ENCODE results near the gene ARL5B.

ARL5B gene

DNA sequence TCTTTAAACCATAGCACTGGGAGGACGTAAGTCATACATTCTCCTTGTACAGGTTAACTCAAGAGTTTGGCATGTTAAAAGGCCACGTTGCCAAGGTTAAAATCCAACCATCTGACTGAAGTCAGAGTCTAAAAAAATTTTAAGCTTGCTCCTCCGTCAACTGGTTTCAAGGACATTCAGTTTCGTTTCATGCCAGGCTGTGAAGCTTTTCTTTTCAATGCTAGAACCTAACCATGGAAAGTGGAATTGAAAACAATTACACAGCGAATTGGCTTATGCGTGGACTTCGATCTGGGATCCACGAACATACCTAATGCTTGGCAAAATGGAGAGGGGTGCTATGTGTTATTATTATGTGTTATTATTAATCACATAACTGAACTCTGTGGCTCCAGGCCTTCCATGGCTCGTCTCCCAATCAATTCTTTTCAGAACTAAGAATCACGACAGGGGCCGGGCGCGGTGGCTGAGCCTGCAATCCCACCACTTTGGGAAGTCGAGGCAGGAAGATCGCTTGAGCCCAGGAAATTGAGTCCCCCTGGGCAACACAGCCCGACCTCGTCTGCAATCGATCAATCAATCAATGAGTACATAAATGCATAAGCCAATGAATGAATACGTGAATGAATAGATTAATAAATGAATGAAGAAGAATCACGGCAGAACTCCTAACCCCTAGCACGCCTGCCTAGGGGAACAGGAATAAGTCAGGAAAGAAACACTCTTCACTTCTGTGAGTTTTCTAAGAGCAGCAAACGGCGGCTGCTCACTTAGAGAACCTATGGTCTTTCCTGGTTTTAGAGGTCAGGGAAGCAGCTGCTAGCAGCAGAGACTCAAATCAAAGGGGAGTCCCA lies 733 bp upstream of the ARL5B start:
- no peak for DNase-seq (ENCODE audit: low read depth)

DNA sequence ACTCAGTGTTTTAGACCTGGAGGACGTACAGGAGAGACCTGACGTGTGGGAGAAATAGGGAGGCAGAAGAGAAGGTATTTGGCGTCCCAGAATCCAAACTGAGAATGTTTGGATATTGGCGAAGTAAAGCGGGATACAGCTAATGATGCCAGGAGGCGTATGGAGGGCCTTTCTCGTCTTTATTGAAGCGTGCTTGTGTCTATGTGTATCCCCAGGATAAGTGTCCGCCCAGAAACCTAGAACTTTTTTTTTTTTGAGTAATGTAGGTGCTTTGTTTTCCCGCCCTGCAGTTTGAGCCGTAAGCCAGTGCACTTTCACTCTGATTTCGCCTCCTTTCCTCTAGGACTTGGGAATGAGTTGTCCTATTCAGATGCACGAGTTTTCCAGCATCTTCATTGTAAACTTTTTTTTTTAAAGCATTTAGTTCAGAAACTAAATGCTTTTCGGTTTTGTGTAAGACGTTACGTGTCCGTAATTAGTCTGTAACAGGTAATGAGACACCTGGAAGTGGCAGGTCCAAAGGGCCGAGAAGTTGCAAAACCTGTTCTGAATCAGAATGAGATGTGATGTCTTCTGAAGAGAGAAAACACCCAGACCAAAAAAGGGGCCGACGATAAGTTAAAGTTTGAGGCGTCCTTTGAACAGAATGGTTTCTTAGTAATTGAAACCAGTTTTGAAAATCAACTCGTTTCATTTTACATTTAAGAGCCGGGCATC lies 746 bp downstream of the ARL5B start:
- DNase-seq (ENCODE audit: low read depth): no peak

DNA sequence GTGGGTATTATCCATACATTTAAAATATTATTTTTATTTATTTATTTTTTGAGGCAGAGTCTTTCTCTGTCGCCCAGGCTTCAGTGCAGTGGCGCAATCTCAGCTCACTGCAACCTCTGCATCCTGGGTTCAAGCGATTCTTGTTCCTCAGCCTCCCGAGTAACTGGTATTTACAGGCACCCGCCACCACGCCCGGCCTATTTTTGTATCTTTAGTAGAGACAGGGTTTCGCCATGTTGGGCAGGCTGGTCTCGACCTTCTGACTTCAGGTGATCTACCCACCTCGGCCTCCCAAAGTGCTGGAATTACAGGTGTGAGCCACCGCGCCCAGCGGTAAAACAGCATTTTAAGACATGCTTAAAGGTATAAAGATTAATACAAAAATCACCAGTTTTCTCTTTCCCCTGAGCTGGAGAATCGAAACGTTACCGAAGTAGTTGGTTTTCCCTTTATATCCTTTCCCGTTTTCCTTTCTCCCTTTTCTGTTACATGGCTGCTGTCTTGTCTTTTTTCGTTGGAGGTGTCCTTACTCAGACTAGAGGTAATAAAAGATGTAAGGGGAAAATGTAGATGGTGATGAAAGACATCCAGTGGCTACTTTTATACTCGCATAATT lies 1.7 kb downstream of the ARL5B start:
- no peak for DNase-seq (ENCODE audit: low read depth)

DNA sequence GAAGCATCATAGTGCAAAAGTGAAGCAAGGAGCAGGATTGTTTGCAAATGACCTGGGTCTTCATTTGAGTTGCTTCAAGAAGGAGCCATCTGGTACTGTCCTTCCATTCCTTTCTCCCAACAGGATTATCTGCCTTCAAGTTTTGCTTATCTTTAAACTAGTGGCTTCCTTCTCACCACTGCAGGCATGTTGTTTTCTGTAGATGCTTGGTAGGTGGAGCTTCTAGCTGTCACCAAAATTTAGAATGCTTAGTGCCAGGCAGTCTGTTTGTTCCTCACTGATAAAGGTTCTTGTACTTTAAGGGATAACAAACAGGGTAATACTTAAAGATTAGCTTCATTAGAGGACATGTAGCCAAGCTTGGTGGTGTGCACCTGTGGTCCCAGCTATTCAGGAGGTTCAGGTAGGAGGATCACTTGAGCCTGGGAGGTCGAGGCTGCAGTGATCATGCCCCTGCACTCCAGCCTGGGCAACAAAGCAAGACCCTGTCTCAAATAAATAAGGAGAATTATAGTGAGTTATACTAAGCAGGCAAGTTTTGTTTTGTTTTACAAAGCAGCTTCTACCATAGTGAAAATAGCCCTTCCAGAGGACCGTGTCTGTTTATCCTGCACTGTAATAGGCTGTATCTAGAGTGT lies 5.7 kb downstream of the ARL5B start:
- DNase-seq (ENCODE audit: low read depth): no peak

DNA sequence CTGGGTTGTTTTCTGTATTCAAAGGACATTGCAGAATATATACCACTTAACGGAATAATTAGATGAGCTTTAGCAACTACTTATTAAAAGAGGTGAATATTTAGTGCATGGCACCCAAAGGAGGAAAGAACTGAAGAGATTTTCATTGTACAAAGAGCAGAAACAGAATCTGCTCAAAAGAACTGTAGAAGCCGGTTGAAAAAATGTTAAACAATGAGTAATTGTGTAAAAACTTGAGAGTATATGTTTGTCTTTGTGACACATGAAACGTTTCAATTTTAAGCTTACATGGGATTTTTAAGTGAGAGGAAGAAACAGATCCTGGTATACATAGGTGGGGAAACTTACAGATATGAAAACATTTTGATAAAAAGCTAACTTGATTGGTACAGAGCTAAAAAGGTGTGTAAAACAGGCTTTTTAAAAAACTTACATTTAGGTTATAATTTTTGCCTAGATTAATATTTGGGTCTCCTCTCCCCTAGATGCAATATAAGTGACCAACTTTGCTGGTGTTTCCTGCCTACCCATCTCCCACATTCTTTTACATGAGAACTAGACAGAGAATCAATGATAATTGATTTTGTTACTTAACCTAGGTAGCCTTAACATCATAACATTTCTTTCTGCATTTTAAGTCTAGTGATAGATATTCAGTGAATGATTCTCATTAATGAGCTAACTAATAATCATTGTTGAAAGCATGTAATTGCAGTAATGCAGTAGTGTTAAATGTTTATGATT lies 6.8 kb downstream of the ARL5B start:
- no peak for DNase-seq (ENCODE audit: low read depth)

DNA sequence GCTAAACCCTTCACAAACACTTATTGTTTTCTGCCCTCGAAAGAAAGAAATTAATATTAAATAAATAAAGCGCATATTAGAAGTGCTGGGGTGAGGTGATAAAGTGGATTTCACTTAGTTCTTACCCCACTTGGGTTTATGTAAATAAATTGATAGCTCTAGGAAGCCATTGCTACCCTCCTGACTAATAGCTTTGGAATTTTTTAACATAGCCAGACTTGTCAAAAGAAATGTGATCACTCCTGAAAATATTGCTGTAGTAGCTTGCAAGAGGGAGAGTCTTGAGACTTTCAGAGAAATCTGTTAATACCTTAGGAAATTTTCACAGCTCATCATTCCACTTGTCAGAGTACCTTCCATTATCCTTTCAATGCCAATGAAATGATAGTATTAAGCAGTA lies 7.6 kb downstream of the ARL5B start:
- no peak for DNase-seq (ENCODE audit: low read depth)

DNA sequence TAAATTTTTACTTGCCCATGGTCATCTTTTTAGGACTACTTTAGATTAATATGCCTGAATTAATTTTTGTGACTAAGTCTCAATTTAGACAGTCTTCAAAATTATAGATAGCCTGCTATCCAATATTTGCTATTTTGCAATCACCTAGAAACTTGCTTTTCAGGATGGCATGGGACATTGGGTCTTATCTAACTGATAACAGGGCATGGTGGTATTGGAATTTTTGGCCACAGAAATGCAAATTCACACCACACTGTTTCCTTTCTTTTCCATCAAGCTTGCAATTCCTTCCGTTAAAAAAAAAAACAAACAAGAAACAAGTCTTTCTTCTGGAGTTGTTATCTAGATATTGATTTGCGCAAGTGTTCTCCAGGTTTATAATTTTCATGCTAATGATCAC lies 8.8 kb downstream of the ARL5B start:
- no peak for DNase-seq (ENCODE audit: low read depth)

DNA sequence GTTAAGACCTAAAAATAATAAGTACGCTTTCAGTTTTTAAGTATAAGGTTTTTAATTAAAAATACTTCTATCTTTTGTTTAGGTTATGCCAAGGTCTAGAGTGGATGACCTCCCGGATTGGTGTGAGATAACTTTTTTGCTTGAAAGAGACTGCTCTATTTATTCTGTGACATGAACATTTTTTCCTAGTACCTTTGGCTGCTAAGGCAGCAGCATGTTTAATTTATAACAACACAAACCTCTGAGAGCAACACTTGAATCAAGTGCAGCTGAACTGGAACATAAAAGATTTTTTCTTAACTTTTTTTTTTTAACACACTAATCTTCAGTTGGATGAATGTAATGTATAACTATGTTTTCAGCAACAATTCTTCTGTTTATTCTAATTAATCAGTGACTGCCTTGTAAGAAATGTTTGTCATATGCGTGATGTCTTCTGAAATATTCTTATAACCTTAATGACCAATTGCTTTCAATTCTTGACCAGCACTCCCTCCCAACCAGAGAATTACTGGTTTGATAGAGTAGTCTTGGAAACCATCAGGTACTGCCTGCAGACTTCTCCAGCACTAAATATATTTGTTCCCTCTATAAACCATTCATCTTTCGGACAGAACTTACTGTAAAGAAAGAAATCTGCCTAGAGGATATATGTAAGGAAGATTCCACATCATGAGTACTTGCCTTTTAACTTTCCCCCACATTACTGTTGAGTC lies 16.0 kb downstream of the ARL5B start:
- DNase-seq (ENCODE audit: low read depth): no peak

DNA sequence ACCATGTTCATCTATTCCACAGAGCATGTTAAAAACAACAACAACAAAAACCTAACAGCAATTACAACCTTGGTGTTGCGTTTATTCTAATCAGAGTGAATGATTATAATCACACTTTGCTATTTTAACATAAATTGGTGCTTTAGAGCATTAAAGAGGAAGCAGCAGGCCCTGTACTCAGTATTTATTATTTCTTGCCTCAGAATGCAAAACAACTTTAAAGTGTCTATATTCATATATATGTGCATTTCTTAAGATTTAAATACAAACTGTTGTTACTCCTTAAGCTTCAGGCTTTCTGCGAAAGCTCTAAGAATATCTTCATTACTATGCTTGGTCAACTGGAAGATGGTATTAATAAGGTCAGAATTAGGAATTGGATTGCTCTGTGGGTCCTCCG lies 21.5 kb downstream of the ARL5B start:
- no peak for DNase-seq (ENCODE audit: low read depth)

DNA sequence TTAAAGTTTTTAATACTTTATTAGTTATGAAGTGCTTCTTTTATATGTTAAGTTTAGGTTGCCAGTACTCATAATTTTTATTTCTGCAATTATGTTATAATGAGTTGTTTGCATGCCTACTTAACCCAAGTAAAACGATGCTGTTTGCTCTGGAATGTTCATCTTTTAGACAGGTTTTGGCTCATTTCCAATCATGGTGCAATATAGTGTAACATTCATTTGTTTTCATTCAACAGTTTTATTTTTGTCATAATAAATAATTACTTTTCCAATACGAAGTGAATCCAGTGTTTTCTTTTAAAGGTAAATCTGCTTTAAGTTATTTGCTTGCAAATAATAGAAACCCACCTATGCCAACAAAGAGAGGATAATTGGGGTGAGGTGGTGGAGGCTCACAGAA lies 22.1 kb downstream of the ARL5B start:
- DNase-seq (ENCODE audit: low read depth): no peak

DNA sequence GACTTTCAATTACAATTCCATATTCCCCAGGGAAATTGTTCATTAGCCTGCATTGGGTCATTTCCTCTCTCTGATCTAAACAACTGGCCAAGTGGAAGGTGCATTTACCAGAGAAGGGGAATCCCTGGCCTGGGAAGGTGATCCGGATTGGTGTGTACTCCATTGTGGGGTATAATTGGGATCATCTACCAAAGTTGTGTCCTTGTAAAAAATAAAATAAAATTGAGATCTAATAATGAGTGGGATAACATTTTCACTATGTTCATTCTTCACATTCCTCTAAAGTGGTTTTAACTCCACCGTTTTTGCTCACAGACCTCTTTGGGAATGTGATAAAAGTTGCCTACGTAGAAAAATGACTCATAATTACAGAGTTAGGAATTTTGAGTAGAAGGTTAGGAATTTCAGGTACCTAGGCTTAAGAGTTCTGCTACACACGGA lies 22.8 kb downstream of the ARL5B start:
- DNase-seq (ENCODE audit: low read depth): no peak

DNA sequence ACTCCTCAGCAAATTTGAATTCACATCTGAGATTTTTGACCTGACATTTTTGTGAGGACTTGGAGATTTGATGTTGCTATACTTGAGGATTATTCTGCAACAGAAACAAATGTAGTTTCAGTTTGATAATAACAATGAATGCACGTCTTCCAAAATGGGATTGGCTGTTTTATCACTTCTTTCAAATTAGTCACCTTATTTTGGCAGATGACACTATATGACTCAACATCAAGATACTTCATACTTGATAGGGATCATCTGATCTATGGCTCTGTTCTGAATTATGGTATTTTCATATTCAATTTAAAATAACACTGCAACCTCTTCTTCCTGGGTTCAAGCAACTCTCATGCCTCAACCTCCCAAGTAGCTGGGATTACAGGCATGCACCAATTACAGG lies 24.2 kb downstream of the ARL5B start:
- no peak for DNase-seq (ENCODE audit: low read depth)

DNA sequence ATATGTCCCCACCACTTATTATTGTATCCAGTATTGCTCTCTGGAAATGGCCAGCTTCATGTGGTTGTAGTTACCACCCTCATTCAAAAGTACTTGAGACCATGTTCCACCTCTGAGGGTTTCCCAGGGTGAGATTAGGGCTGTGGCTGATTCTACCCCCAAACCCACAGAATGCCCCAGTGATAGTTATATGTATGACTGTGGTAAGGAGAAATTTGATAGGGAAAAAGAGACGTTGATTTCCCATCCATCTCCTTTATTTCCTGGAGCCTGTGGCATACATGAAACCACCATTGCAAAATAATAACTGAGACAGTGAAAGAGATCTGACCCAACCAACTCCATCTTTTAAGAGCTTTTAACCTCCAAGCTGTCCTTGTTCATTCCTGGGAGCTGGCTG lies 25.2 kb downstream of the ARL5B start:
- DNase-seq (ENCODE audit: low read depth): no peak

DNA sequence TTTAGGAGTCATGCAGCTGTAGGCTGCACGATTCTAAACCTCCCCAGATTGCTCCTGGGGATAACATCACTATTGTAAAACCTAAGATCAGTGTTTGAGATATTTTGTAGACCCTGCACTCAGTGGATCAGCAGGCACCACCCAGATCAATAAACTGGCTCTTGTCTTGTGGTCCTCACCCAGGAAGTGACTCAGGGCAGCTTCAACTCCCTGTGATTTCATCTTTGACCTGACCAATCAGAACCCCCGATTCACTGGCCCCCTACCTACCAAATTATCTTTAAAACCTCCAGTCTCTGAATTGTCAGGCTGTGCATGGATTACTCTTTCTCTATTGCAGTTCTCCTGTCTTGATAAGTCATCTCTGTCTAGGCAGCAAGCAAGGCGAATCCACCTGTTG lies 25.7 kb downstream of the ARL5B start:
- DNase-seq (ENCODE audit: low read depth): no peak

DNA sequence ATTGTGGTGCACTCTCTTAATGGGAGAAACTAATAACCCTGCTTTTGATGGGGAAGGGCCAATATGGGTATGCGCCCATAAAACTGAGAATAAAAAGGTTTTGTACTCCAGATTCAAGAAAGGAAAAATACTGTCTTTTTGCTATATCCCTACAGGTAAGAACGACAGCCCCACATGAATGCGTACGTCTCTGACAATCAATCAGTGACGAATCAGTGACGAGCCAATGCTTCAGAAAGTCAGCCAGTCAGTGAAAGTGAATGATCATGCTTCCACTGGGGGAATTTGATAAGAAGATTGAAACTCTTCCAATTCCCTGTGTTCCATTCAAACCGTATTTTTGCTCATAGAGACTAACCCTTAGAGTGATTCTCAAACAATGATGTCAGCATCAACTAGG lies 26.3 kb downstream of the ARL5B start:
- no peak for DNase-seq (ENCODE audit: low read depth)

DNA sequence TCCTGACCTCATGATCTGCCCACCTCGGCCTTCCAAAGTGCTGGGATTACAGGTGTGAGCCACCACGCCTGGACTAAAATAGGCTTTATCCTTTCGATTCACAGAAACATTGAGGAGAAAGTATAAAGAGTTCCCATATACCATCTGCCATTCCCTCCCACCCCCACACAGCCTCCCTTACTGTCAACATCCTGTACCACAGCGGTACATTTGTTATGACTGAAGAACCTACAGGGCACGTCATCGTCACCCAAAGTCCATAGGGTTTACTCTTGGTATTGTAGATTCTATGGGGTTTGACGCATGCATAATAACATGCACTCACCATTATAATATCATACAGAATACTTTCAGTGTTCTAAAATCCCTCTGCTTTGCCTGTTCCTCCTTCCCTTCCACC lies 28.0 kb downstream of the ARL5B start:
- DNase-seq (ENCODE audit: low read depth): no peak

DNA sequence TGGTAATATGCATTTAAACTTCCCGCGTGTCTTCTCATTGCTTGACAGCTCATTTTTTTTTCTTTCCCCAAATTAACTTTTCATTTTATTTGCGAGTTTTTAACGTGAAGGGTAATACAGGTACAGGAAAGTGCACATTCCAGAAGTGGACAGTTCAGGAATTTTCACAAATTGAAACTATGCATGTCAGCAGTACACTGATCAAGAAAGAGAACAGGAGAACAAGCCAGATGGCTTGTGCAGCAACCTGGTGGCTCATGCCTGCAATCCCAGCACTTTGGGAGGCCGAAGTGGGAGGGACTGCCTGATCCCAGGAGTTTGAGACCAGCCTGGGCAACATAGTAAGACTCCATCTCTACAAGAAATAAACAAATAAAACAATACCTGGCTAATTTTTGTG lies 28.5 kb downstream of the ARL5B start:
- no peak for DNase-seq (ENCODE audit: low read depth)

DNA sequence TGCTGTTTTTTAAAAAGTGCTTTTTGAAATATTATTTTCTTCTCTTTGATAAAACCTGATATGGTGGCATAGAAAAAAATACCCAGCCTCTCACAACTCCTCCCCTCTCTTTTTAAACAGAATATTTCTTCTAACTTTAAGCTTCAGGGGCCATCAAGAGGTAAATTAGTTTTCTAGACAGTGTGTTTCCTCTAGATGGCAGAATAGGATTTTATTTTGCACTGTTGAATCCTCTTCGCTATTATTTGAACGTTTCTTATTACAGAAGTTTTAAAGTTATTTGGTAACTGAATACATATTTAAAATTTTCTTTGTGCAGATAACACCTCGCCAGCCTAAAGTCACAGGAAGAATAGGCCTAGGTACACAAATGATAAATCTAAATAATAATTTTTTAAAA lies 30.3 kb downstream of the ARL5B start:
- DNase-seq (ENCODE audit: low read depth): no peak

DNA sequence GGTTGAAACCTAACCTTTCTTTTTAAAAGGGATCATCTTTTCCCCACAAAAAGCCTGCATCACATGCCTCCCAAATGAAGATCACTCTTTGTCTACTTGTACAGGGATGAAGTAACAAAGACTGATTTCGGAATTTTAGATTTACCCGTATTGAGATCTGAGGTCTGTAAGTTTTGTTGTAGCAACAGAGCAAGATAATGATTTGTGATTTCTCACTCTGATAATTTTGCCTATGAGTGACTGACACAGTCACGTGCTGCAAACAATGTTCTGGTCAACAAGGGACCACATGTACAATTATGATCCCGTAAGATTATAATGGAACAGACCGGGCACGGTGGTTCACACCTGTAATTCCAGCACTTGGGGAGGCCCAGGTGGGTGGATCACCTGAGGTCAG lies 31.3 kb downstream of the ARL5B start:
- no peak for DNase-seq (ENCODE audit: low read depth)

DNA sequence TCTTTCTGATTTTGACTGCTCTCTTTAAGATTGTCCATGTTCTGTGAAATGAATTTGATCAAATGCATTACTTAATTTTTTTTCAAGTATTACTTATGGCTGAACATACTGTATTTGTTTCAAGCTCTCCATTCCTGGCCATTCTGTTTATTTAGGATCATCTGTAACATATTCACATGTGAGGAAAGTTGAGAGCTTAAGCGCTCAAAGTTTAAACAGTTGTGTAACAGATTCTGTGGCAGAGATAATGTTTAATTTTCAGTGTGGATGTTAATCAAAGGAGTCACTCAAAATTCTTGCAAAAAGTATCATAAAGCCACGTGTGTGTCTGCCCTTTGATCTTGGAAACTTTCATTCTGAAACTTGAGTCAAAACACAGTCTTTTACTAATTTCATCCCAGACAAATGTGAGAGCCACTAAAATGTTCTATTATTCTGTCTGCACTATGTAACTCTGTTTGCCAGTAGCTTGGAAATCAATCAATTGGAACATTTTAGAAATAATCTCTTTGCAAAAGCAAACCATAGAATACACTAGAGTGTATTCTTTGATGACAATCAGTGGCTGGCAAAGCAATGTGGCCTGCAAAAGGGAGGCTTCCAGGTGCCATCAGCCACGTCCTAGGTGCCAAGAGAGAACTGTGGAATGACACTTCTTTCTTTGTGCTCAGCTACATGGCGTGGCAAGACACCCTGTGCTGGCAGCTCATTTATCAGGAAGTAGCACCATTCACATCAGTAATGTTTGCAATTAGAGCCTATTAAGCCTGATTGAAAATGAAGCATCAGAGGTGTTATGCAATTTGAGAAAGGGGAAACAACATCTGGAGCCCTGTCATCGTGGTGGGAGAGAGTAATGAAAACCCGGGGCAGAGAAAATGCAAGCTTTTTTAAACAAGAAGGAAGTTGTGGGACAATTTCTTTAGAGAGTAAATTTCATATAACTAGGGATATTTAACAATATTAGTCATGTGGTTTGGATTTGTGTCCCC lies 40.9 kb downstream of the ARL5B start:
- no peak for DNase-seq (ENCODE audit: low read depth)

Measured in HS-5 (cell line).